Measurements from ENCODE around the gene SH3BP4. TPM values are rescaled to one million over a fixed set of nuclear protein-coding genes. Genes with fewer than 3 reads are reported as not detected.

Gene SH3BP4
- total RNA-seq, 1 experiment from 2014 or later, result 19.9 TPM

GRCh38 chr2:234961784-234962183 is 10.0 kb downstream of the SH3BP4 start:
- no peaks in the 10 kb centered on the region for H3K9me3 ChIP-seq (ENCODE audit: low read depth, low read length, poor library complexity, severe bottlenecking)
- no peaks in the 10 kb centered on the region for H3K27me3 ChIP-seq (replicated peaks; ENCODE audit: insufficient read depth, low read depth, low read length, poor library complexity)
- CTCF ChIA-PET, result no interaction called here
- DNase-seq (ENCODE audit: low spot score), result no peak
- TF ChIP-seq CTCF (conservative IDR thresholded peaks at IDR 0.05; ENCODE audit: low read depth, low read length), result no peak
- H3K4me1 ChIP-seq (ENCODE audit: insufficient read depth, low read length, poor library complexity, severe bottlenecking), result peaks cover 21% of the 10 kb centered on the region
- no peak overlapping the region for H3K4me3 ChIP-seq (ENCODE audit: low read depth, low read length, poor library complexity, severe bottlenecking)
- no peaks in the 10 kb centered on the region for H3K36me3 ChIP-seq (ENCODE audit: insufficient read depth, low read length, poor library complexity, severe bottlenecking)
- intact Hi-C loops (cut with micrococcal nuclease; ENCODE audit: unreplicated experiment), result no loop called here
- POLR2A ChIA-PET (ENCODE audit: low non-redundant PET), result no interaction called here
- H3K27ac ChIP-seq (ENCODE audit: low read depth, low read length, poor library complexity, severe bottlenecking), result no peak overlapping the region
- no TSS peak for BruUV-seq (replicated peaks)

GRCh38 chr2:234963773-234964615 is 12.2 kb downstream of the SH3BP4 start:
- TF ChIP-seq CTCF (conservative IDR thresholded peaks at IDR 0.05; ENCODE audit: low read depth, low read length) (no peak), EZH2 (IDR thresholded peaks at IDR 0.05; ENCODE audit: borderline replicate concordance, low read depth, low read length, poor library complexity, severe bottlenecking) (no peak)
- POLR2A ChIA-PET (ENCODE audit: low non-redundant PET), result no interaction called here
- no peak overlapping the region for H3K27ac ChIP-seq (ENCODE audit: low read depth, low read length, poor library complexity, severe bottlenecking)
- H3K9me3 ChIP-seq (ENCODE audit: low read depth, low read length, poor library complexity, severe bottlenecking), result no peaks in the 10 kb centered on the region
- no peaks in the 10 kb centered on the region for H3K36me3 ChIP-seq (ENCODE audit: insufficient read depth, low read length, poor library complexity, severe bottlenecking)
- CTCF ChIA-PET, result no interaction called here
- intact Hi-C loops (cut with micrococcal nuclease; ENCODE audit: unreplicated experiment), result no loop called here
- H3K27me3 ChIP-seq (replicated peaks; ENCODE audit: insufficient read depth, low read depth, low read length, poor library complexity), result no peaks in the 10 kb centered on the region
- no peak overlapping the region for H3K4me3 ChIP-seq (ENCODE audit: low read depth, low read length, poor library complexity, severe bottlenecking)
- DNase-seq (ENCODE audit: low spot score), result no peak
- no TSS peak for BruUV-seq (replicated peaks)
- peaks cover 33% of the 10 kb centered on the region for H3K4me1 ChIP-seq (ENCODE audit: insufficient read depth, low read length, poor library complexity, severe bottlenecking)

GRCh38 chr2:234964631-234965461 is 13.0 kb downstream of the SH3BP4 start:
- POLR2A ChIA-PET (ENCODE audit: low non-redundant PET), result no interaction called here
- CTCF ChIA-PET, result no interaction called here
- DNase-seq (ENCODE audit: low spot score), result no peak
- H3K36me3 ChIP-seq (ENCODE audit: insufficient read depth, low read length, poor library complexity, severe bottlenecking), result no peaks in the 10 kb centered on the region
- no peaks in the 10 kb centered on the region for H3K27me3 ChIP-seq (replicated peaks; ENCODE audit: insufficient read depth, low read depth, low read length, poor library complexity)
- no peak overlapping the region for H3K4me3 ChIP-seq (ENCODE audit: low read depth, low read length, poor library complexity, severe bottlenecking)
- intact Hi-C loops (cut with micrococcal nuclease; ENCODE audit: unreplicated experiment), result no loop called here
- no peak for TF ChIP-seq EZH2 (IDR thresholded peaks at IDR 0.05; ENCODE audit: borderline replicate concordance, low read depth, low read length, poor library complexity, severe bottlenecking)
- TF ChIP-seq CTCF (conservative IDR thresholded peaks at IDR 0.05; ENCODE audit: low read depth, low read length), result no peak
- H3K27ac ChIP-seq (ENCODE audit: low read depth, low read length, poor library complexity, severe bottlenecking), result no peak overlapping the region
- no TSS peak for BruUV-seq (replicated peaks)
- H3K9me3 ChIP-seq (ENCODE audit: low read depth, low read length, poor library complexity, severe bottlenecking), result no peaks in the 10 kb centered on the region
- H3K4me1 ChIP-seq (ENCODE audit: insufficient read depth, low read length, poor library complexity, severe bottlenecking), result peaks cover 41% of the 10 kb centered on the region
